ENCODE results near the gene SIVA1.

SIVA1 gene

DNA sequence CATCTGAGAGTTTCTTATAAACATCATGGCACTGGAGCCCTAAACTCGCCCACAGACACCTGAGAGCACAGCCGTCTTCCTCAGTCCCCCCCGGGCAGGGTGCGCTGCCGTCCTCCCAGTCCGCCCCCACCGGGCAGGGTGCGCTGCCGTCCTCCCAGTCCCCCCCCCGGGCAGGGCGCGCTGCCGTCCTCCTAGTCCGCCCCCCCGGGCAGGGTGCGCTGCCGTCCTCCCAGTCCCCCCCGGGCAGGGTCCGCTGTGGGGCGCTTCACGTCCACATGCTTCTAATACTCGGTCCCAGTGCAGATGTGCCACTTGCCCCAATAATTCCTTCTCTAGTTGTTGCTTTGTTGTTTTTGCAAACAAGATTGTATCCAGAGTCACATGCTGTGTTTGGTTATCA is 35.8 kb upstream of the SIVA1 start:
- no peaks in the 10 kb centered on the region for H3K36me3 ChIP-seq
- H3K4me3 ChIP-seq (ENCODE audit: low read depth in 1 of 2, low read length in 1 of 2): no peak overlapping the region
- H3K27me3 ChIP-seq: no peaks in the 10 kb centered on the region
- H3K9me3 ChIP-seq: no peaks in the 10 kb centered on the region
- H3K27ac ChIP-seq: no peak overlapping the region
- H3K4me1 ChIP-seq (ENCODE audit: control insufficient read depth in 1 of 2, insufficient read depth in 1 of 2, low read depth in 1 of 2, low read length in 1 of 2): no peaks in the 10 kb centered on the region
- no peak for TF ChIP-seq CTCF (IDR thresholded peaks at IDR 0.05)

DNA sequence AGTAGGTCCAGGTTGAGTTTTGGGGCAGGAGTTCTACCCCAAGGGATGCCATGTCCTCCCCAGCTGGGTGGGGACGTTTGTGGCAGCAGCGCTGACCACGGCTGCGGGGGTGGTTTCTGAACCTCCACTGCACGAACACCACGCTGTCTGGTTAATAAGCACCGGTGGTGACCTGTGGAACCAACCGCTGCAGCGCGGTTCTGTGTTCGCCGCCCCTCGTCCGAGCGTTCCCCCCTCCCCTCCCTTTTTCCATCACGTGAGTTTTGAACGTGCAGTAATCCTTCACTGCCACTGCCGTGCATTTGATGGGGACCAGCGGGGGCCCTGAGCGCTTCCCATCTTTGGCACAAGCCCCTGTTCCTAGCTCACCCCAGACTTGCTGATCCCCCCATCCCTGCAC is 35.3 kb upstream of the SIVA1 start:
- peaks cover 1% of the 10 kb centered on the region for H3K27me3 ChIP-seq
- H3K27ac ChIP-seq: no peak overlapping the region
- H3K4me3 ChIP-seq (ENCODE audit: low read depth in 1 of 2, low read length in 1 of 2): no peak overlapping the region
- peaks cover 0 to under 1% of the 10 kb centered on the region in 2 experiments for H3K4me1 ChIP-seq (ENCODE audit: control insufficient read depth in 1 of 2, insufficient read depth in 1 of 2, low read depth in 1 of 2, low read length in 1 of 2)
- TF ChIP-seq CTCF (IDR thresholded peaks at IDR 0.05): no peak
- H3K9me3 ChIP-seq: no peaks in the 10 kb centered on the region
- no peaks in the 10 kb centered on the region for H3K36me3 ChIP-seq

GRCh38 chr14:104718147-104718546 is 34.8 kb upstream of the SIVA1 start:
- Histone ChIP-seq H3K27ac (no peak overlapping the region), H3K9me3 (no peaks in the 10 kb centered on the region), H3K27me3 (peaks cover 6% of the 10 kb centered on the region), H3K4me1 (ENCODE audit: control insufficient read depth in 1 of 2, insufficient read depth in 1 of 2, low read depth in 1 of 2, low read length in 1 of 2) (peaks cover 3 to 6% of the 10 kb centered on the region in 2 experiments), H3K36me3 (no peaks in the 10 kb centered on the region), H3K4me3 (ENCODE audit: low read depth in 1 of 2, low read length in 1 of 2) (no peak overlapping the region)
- TF ChIP-seq CTCF (IDR thresholded peaks at IDR 0.05): no peak

DNA sequence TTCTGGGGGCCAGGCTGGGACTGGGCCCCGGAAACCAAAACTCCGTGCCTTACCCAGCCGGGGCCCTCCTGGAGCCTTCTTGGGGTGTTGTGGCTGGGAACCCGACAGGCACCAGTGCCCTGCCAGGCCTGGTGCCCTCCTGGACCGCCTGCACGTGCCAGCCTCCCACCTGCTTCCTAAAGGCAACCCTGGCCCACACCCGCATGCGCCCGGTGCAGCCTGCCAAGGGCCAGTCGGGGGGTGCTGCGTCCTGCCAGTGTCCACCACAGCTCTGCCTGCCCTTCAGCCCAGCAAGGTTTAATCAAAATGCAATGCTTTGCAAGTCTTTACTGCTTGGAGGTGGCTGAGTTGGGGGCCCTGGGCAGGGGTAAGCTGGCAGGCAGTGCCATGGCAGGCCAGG is 34.1 kb upstream of the SIVA1 start:
- H3K36me3 ChIP-seq: no peaks in the 10 kb centered on the region
- H3K9me3 ChIP-seq: no peaks in the 10 kb centered on the region
- no peak for TF ChIP-seq CTCF (IDR thresholded peaks at IDR 0.05)
- peaks cover 9% of the 10 kb centered on the region for H3K27me3 ChIP-seq
- peaks cover 7 to 13% of the 10 kb centered on the region in 2 experiments for H3K4me1 ChIP-seq (ENCODE audit: control insufficient read depth in 1 of 2, insufficient read depth in 1 of 2, low read depth in 1 of 2, low read length in 1 of 2)
- no peak overlapping the region for H3K27ac ChIP-seq
- no peak overlapping the region for H3K4me3 ChIP-seq (ENCODE audit: low read depth in 1 of 2, low read length in 1 of 2)

DNA sequence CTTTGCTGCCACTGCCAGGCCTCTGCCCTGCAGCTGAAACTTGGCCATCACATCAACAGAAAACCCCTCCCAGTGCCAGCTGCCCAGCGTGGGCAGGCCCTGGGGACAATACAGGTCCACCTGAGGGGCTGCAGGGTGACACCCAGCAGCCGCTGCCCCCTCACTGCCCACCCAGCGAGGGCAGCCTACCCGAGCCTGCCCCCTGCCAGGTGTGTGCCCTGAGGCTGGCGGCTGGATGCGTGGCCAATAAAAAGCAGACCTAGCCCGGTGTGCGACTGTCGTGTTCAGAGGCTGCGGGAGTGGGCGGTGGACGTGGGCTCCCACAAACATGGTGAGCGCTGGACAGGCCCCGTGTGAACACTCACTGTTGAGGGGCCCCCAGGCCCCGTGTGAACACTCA is 33.6 kb upstream of the SIVA1 start:
- Histone ChIP-seq H3K4me1 (ENCODE audit: control insufficient read depth in 1 of 2, insufficient read depth in 1 of 2, low read depth in 1 of 2, low read length in 1 of 2) (peaks cover 7 to 16% of the 10 kb centered on the region in 2 experiments), H3K4me3 (ENCODE audit: low read depth in 1 of 2, low read length in 1 of 2) (no peak overlapping the region), H3K36me3 (no peaks in the 10 kb centered on the region), H3K9me3 (no peaks in the 10 kb centered on the region), H3K27ac (no peak overlapping the region), H3K27me3 (peaks cover 12% of the 10 kb centered on the region)
- no peak for TF ChIP-seq CTCF (IDR thresholded peaks at IDR 0.05)

Measured in neutrophil (primary cell).